Stimulated activated CD4-positive, alpha-beta T cell treated with anti-CD3 and anti-CD28 coated beads, TNF-alpha, amount 100 ng/mL, for 48 hours (primary cell): ENCODE results near the gene FLII.

Experiments
- DNase-seq, 3 donors: peaks; one replicate each; pipeline ENCODE4 v3.0.0-alpha.2; 2020; ENCODE audit warnings: low read depth in 3 of 3

Gene FLII

DNA sequence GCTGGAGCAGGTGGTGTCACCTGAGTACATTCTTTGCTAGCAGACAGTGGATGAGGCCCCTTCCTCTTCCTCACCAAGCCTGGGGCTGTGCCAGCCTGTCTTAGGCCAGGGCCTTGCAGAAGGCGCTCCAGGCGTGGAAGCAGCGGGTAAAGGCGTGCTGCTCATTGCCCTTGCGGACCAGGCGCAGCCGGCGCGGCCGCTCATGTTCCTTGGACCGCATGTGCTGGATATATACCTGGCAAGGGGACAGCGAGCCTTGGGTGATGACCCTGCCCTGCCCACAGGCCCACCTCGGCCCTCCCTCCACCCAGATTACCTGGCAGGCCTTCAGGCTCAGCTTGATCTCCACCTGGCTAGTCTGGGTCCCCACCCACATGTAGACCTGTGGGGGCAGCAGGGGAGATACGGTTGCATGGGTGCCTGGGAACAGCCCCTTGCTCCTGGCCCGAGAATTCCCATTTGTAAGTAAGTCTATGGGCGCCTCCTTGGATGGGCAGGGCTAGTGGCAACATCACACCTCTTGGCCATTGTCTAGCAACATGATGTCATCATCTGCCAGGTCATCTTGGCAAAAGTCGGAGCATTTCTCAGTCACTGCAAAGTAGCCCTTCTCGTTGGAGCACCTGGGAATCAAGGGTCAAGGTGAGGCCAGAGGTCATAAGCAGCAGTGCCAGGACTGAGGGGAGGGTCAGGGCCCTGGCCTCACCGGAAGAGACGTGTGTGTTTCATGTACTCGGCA is 13.3 kb downstream of the FLII start:
- no peak for DNase-seq

DNA sequence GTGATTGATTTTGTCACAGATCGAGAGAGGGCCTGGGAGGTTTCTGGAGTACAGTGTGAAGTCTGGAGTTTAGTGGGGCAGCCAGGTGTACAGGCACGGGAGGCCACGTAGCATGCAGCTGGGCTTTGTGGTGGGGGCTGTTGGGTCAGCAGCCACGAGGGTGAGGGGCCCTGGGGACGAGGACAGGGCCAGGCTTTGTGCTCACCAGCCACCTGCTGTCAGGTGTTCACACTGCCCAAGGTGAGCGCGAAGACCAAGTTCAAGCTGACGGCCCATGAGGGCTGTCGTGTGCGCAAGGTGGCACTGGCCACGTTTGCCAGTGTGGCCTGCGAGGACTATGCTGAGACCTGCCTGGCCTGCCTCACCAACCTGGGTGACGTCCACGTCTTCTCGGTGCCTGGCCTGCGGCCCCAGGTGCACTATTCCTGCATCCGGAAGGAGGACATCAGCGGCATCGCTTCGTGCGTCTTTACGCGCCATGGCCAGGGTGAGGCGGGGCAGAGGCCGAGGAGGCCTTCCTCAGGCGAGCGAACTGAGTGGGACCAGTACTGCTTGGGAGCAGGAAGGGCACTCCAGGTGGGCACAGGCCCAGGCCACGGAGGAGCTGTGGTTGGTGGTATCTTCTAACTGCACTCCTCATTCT is 17.2 kb downstream of the FLII start:
- no peak for DNase-seq

DNA sequence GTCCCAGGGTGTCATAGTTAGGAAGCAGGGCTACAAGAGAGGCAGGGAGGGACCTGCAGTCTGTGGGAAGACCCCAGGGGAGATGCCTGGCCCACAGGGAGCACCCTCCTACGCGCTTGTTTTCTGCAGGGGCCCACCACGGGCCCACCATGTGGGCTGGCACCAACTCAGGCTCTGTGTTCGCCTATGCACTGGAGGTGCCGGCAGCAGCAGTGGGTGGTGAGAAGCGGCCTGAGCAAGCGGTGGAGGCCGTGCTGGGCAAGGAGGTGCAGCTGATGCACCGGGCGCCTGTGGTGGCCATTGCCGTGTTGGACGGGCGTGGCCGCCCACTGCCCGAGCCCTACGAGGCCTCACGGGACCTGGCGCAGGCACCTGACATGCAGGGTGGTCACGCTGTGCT is 18.1 kb downstream of the FLII start:
- no peak for DNase-seq

GRCh38 chr17:18238299-18238698 is 20.2 kb downstream of the FLII start:
- no peak for DNase-seq

DNA sequence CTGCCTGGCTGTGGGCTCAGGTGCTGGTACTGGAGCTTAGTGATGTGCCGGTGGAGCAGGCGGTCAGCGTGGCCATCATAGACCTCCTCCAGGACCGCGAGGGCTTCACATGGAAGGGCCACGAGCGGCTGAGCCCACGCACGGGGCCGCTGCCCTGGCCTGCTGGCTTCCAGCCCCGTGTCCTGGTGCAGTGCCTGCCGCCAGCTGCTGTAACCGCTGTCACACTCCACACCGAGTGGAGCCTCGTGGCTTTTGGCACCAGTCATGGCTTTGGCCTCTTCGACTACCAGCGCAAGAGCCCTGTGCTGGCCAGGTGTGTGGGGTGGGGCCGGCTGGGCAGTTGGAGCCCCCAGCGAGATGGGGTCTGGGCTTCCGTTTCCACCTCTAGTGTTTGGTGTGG is 21.1 kb downstream of the FLII start:
- no peak for DNase-seq

DNA sequence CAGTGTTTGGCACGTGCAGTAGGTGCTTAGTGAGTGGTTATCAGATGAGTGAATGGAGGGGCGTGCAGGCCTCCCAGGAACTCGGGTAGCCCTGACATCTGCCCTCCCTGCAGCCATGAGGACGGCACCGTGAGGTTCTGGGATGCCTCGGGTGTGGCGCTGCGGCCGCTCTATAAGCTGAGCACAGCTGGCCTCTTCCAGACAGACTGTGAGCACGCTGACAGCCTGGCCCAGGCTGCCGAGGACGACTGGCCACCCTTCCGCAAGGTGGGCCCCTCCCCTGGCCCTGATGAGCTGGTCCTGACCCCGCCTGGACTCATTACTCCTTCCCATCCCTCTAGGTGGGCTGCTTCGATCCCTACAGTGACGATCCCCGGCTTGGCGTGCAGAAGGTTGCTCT is 22.0 kb downstream of the FLII start:
- no peak for DNase-seq

GRCh38 chr17:18235743-18236256 is 22.7 kb downstream of the FLII start:
- DNase-seq, result peak in 1 of 3 donors; percentile 39

- no peak for DNase-seq
Measured at GRCh38 chr17:18234853-18235380, 23.6 kb downstream of the FLII start.

- DNase-seq, result no peak
Measured at GRCh38 chr17:18233803-18234518, 24.6 kb downstream of the FLII start.

- no peak for DNase-seq
Measured at GRCh38 chr17:18231164-18231563, 27.4 kb downstream of the FLII start.

DNA sequence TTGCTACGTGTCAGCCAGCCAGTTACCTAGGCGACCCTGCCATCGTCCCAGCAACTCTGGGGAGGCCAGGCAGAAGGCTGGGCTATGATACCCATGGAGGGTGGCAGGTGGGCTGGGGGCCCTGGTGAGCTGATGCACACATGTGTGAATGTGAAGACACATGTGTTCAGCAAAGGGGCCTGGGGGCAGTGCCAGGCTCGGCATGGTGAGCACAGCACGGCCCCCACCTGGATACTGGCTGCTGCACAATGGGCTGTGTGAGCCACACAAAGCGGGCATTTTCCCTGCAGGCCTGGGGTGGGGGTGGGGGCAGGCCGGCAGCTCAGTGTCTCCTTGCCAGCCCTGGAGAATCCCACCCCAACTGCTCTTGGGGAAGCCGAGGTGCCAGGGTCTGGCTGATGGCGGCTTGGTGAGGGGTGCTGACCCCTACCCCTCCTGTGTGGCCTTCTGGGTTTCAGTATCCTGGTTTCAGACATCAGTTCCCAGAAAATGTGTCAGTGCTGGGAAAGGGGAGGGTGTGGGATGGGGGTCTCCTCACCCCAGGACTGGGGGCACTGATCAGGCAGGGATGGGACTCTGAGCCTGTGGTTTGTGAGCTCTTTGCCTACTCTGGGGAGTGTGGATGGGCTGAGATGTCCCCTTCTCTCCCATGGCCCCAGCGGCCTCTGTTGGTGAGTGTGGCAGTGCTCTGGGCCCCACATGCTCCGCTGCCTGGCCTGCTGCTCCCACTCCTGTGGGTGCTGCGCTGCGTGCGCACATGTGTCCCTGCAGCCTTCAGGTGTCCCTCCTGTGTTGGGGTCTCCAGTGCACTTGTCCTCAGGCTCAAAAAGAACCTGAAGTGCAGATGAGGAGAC is 28.0 kb downstream of the FLII start:
- DNase-seq, result no peak

- no peak for DNase-seq
Measured at GRCh38 chr17:18229771-18230170, 28.8 kb downstream of the FLII start.

GRCh38 chr17:18229254-18229653 is 29.3 kb downstream of the FLII start:
- no peak for DNase-seq

- no peak for DNase-seq
Measured at GRCh38 chr17:18228176-18228682, 30.3 kb downstream of the FLII start.

GRCh38 chr17:18227635-18228034 is 30.9 kb downstream of the FLII start:
- no peak for DNase-seq

DNA sequence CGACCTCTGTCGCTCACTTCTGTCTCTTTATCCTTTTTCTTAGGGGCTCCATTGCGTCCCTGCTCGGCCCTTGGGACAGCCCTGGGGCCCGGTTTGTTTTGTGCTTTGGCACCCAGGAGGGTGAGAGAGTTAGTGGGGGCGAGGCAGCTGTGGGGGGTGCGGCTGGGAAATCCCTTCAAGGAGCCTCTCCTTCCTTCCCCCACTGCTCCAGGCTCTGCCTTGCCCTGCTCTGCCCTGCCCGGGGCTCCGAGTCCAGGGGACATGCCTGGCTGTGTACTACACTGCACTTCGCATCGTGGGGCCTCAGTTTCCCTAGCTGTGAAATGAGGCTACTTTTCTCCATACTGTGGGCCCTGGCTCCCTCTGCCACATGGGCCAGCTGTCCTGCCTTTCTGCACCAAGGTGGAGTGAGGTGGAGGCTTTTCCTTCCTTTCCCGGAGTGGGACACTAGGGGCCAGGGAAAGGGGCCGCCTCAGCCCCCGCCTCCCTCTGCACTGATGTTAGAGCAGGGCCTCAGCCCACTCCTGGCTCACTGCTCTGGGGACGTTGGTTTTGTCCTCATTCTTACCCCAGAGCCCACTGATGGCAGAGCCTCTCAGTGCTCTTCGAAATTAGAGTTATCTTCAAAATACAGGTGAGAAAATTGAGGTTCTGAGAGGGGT is 32.1 kb downstream of the FLII start:
- no peak for DNase-seq

GRCh38 chr17:18225642-18226283 is 32.8 kb downstream of the FLII start:
- DNase-seq, result no peak

DNA sequence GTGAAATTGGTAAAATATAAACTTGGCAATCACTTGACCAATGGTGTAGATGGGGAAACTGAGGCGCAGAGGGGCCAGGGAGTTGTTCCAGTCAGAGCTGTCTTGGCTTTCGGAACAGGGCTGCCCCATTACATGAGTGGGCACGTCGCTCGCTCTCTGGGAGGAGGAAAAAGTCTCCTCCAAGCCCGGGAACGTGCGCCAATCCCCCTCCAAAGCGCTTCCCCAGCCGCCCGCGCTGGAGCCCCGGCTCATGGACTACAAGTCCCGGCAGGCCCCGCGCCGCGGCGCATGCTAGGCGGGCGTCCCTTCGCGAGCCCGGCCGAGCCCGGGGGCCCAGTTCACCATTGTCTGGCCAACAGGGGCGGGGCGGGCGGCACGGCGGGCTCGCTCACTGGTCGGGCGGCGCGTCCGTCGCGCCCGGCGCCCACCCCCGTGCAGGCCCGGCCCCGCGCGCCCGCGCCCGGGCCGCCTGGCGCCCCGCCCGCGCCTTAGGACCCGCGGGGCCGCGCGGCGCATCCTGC is 33.4 kb downstream of the FLII start, which contains the start of gene LLGL1:
TSS of gene LLGL1 (plus strand) at position 515 of the 521 bp plus-strand sequence. CDS start 48 bp downstream, outside the sequence.
- peak; percentile 92 to 97 (median 95) for DNase-seq

DNA sequence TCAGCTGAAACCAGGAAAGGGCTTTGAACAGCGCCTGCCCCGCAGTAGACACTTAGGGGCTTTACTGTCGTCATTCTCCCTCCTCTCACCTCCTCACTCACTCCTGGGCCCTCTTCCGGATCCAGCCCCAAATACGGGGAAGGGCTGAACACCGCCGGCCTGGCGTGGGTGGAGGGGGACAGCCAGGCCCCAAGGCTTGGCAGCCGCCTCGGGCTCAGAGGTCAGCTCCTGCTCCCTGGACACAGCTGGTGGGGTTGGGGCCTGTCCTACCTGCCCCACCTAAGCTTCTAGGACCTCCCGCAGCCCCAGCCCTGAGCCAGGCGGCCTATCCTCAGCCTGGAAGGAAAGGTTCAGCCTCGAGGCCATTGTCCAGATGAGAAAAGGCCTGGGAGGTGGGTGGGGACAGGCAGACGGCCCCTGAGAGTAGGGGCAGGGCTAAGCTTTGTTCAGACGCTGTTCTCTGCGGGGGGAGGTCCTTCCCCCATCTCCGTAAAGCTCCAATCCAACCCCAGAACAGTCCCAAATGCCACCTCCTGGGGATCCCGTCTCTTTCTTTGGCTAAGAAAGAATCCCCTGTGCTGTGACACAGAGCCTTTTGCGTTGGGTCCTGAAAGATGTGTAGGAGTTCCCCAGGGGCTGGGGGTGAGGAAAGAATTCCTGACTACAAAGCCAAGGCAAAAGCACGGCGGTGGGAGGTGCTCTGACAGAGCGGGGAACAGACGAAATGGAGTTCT is 34.0 kb downstream of the FLII start:
- no peak for DNase-seq
